SKM-1 (cell line): ENCODE results near the gene LMAN2L.

ENCODE experiments used
- DNase-seq: peaks from one replicate; lab custom pipeline; 2025; ENCODE audit not compliant: unreplicated experiment; lab: John Stamatoyannopoulos, UW

Gene LMAN2L

DNA sequence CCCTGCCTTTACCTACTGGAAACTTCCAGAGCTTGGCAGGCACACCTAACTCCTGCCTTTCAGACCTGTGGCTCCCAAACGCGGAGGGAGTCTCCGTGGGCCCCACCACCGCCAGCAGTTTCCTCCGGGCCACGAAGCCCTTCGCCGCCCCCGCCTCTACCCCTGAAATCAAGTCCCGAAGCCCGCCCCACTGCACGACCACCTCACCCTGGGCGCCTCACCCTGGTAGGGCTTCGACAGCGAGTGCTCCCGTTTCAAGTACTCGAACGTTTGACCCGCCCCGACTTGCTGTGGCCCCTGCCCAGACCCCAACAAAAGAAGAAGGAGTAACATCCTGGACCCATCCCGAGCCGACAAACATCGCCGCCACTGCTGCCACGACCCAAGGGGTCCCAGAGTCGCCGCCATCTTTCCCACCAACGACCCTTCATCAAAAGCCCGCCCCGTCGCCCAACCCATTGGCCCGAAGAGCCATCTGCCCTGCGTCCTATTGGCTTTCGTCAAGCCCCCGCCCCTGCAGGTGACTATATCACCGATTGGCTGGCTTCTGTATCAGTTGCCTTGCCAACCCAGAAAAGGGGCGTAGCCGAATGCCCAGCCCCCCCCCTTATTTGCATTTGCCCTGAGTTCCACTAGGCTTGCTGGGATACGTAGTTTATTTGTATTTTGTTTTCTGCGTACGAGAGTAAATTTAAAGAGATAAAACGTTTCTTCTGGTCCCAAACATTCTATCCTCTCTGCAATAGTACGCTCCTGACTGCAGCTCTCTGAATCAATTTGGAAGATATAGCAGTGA lies at the start of gene LMAN2L:
Gene LMAN2L, minus strand, starts transcription at position 432 of the 796 bp plus-strand sequence. Its CDS starts 24 bp downstream, at position 408.
- DNase-seq: peak; percentile 84

DNA sequence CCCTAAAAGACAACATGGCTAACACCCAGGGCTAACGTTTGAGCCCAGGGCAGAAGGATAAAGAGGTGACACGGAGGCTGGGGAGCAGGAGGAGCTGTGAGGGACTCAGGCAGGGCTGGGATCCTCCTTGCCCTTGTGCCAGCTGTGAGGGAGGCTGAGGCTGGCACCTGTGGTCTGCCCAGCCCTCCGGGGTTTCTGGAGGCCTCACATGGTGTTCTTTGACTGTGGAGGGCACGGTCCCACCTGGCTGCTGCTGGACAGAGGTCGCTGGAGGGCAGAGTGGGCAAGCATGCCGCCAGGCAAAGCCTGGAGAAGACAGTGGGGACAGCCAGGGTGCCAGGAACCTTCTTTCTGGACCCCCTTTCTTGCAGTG lies 49.4 kb upstream of the LMAN2L start:
- DNase-seq: no peak

GRCh38 chr2:96788442-96789244 lies 48.8 kb upstream of the LMAN2L start:
- DNase-seq: no peak

GRCh38 chr2:96787411-96787810 lies 47.5 kb upstream of the LMAN2L start:
- DNase-seq: no peak

- DNase-seq: no peak
Observed at GRCh38 chr2:96783388-96783787, 43.5 kb upstream of the LMAN2L start.

DNA sequence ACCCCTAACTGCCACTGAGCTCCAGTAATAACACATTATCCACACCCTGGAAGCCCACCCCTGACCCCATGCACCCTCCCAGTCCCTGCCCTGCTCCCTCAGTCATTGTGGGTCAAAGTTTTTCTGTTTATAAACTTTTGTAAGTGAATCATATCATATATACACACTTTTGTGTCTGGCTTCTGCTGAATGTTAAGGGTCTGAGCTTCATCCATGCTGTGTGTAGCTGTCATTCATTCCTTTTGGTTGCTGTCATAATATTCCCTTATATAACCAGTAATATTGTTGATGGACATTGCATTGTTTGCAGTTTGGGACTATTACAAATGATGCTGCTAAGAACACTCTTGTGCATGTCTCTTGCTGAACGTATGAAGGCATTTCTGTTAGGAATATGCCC lies 35.3 kb upstream of the LMAN2L start:
- no peak for DNase-seq

DNA sequence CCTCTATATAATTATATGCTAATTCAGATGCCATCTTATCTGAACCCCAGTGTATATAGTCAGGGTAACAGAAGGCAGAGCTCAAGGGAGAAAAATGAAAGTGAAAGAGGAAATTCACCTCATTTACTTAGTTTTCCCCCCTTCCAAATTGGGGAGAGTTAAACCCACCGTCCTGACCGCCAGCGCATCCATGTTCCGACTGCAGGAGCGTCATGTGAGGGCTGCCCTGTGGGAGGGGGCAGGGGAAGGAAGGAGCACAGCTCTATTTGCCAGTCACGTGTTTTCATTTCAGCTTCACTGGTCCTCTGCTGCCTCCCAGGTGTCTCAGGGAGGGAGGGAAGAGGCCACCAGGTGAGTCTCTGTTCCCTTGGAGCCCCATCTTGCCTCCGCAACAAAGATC lies 34.1 kb upstream of the LMAN2L start:
- DNase-seq: no peak

DNA sequence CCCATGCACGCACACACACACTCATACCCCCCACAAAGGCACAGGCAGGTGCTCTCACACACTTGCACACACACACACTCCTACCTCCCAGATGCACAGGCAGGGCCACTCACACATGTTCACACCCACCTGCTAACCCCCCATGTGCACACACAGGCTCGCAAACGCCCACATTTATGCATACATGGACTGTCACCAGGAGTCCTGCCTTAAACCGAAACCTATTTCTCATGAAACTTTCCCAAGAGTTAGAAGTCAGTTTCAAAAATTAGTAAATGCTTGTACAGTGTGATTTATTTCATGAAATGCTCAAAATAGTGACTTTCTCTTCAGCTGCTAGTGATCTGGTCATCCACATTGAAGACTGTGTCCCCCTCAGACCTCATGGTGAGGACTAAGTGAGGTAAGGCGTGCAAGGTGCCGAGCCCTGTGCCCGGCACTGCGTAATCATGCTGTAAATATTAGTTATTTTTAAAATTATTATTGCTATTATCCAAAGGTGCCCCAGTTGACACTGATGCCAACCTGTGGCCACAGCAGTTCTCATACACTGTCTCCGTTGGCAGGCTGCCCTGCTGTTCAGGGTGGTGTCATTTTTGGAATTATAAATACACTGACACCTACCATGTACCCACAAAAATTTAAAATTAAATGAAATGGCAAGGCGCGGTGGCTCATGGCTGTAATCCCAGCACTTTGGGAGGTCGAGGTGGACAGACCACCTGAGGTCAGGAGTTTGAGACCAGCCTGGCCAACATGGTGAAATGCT lies 33.2 kb upstream of the LMAN2L start:
- DNase-seq: no peak

- DNase-seq: no peak
Observed at GRCh38 chr2:96771796-96772618, 32.1 kb upstream of the LMAN2L start.

DNA sequence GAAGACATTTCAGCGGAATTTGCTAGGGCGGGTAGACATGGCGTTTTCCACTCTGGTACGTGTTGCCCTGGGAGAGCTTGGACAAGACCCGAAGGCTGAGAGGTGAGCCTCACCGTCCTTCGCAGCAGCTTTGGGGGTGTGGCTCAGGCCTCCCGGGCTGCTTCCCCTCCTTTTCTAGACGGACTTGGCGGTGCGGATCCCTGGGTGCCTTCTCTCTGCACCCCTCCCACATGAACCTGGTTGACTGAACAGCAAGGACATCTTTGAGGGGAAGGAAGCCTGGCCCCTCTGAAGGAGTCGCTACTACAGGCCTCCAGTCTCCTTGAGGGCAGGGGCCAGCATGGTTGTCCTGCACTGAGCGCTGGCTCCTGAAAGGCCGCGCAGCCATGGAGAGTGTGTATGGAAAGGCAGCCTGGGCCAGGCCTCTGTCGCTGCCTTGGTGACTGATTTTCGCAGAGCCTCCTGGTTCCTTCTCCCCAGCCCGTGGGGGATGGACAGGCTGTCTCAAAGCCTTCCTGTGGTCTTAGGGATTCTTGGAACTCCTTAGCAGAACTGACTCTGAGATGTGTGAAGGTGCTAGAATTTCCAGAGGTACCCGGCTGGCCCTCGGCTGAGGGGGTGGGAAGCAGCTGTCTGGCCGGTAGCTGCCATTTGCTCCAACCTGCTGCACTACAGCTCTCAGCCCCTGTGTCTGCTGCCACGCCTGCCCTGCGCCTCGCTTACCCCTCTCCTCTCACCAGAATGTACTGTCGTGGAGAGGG lies 30.8 kb upstream of the LMAN2L start:
- no peak for DNase-seq

- DNase-seq: no peak
Observed at GRCh38 chr2:96769814-96770213, 29.9 kb upstream of the LMAN2L start.

- no peak for DNase-seq
Observed at GRCh38 chr2:96768083-96768561, 28.3 kb upstream of the LMAN2L start.

- DNase-seq: no peak
Observed at GRCh38 chr2:96767135-96767871, 27.4 kb upstream of the LMAN2L start.

DNA sequence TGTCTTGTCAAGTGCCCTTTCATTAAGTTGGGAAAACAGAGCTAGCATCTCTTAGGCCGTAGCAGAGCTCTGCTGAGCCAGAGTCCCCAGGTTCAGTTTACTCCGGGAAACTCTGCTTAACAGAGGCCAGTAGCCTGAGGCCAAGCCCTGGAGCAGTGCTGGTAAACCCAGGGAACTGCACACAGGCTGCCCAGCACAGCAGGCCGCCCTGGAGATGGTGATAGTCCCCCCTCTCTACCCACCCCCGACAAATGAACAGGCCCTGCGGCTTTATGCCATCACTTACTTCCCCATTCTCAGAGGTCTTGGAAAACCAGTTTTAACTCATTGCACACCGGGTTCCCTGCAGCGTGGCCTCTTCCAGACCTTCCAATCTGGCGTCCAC lies 24.4 kb upstream of the LMAN2L start:
- DNase-seq: peak; percentile 56

DNA sequence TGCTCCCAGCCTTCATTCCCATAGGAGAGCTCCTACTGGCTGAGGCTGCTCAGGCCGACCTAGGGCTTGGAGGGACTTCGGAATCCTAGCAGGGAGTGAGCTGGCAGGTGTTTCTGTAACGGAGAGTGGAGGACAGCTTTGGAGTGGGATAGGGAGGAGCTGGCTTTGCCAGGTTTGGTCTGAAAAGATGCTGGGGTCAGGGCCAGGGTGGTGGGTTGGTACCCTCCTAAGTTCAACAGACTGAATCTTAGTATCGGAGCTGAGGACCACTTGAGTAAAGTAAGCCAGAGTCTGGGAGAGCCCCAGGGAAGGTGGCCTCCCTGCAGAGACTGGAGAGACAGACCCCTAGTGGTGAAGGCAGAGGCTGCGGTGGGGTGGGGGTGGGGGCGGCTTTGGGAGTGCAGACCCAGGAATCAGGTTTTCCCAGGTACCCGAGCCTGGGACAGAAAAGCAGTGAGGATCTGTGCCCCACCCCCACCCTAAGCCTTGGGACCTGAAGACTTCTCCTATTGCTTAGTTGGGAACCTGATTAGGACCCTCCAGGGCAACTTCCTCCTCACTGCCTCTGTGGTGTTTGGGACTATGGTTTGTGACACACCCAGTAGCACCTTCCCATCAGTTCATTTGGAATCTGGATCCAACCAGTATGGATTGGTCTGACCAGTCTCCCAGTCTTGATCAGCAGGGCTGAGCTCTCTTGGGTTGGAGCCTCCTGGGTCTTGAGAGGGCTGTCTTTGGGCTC lies 23.8 kb upstream of the LMAN2L start:
- no peak for DNase-seq

- no peak for DNase-seq
Observed at GRCh38 chr2:96762529-96763311, 22.9 kb upstream of the LMAN2L start.

DNA sequence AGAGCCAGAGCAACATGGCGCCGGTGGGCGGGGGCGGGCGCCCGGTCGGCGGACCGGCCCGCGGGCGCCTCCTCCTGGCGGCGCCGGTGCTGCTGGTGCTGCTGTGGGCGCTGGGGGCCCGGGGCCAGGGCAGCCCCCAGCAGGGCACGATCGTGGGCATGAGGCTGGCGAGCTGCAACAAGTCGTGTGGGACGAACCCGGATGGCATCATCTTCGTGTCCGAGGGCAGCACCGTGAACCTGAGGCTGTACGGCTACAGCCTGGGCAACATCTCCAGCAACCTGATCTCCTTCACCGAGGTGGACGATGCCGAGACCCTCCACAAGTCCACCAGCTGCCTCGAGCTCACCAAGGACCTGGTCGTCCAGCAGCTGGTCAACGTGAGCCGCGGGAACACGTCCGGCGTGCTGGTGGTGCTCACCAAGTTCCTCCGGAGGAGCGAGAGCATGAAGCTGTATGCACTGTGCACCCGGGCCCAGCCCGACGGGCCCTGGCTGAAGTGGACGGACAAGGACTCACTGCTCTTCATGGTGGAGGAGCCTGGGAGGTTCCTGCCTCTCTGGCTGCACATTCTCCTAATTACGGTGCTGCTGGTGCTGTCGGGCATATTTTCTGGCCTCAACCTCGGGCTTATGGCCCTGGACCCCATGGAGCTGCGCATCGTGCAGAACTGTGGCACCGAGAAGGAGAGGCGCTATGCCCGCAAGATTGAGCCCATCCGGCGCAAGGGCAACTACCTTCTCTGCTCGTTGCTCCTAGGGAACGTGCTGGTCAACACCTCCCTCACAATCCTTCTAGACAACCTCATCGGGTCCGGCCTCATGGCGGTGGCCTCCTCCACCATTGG lies 21.3 kb upstream of the LMAN2L start:
- no peak for DNase-seq
